GM23338 (cell line): ENCODE data around the gene NDUFA13. TPM values are rescaled to one million over a fixed set of nuclear protein-coding genes. Genes with fewer than 3 reads are reported as not detected.

Experiments used
- ATAC-seq: fragments of 200-7000 bp; cut with Tn5 transposase; 3 replicates; pipeline ENCODE4 v1.9.1; 2020
- DNase-seq: peaks from one replicate; pipeline ENCODE4 v3.0.0-alpha.2; 2015; ENCODE audit warnings: low spot score
- H2AFZ ChIP-seq: fragments of 200-600 bp; sonication (generic); 2 replicates; pipeline ENCODE4 v1.8.0; 2016; ENCODE audit warnings: antibody characterized with exemption, mild to moderate bottlenecking, moderate library complexity
- H3F3A ChIP-seq: fragments of 200-600 bp; sonication (generic); replicated peaks from 2 replicates; pipeline ENCODE4 v1.8.0; 2017; ENCODE audit warnings: antibody characterized with exemption, mixed run types, low read depth
- H3K27ac ChIP-seq: fragments of 200-600 bp; sonication (generic); 2 replicates; pipeline ENCODE4 v1.6.1; 2016; ENCODE audit warnings: low read depth
- H3K27me3 ChIP-seq: fragments of 200-600 bp; sonication (generic); 2 replicates; pipeline ENCODE4 v1.8.0; 2016; ENCODE audit warnings: mild to moderate bottlenecking, mixed run types, moderate library complexity; ENCODE audit not compliant: insufficient read depth
- H3K36me3 ChIP-seq: fragments of 200-600 bp; sonication (generic); 2 replicates; pipeline ENCODE4 v1.8.0; 2016; ENCODE audit warnings: mild to moderate bottlenecking; ENCODE audit not compliant: insufficient read depth
- H3K4me1 ChIP-seq: fragments of 200-600 bp; sonication (generic); 2 replicates; pipeline ENCODE4 v1.8.0; 2016; ENCODE audit warnings: mild to moderate bottlenecking, moderate library complexity; ENCODE audit not compliant: insufficient read depth
- H3K4me2 ChIP-seq: fragments of 200-600 bp; sonication (generic); 2 replicates; pipeline ENCODE4 v1.7.1; 2017; ENCODE audit warnings: mixed run types
- H3K4me3 ChIP-seq: fragments of 200-600 bp; sonication (generic); 2 replicates; pipeline ENCODE4 v1.6.1; 2016; ENCODE audit warnings: mixed run types
- H3K79me2 ChIP-seq: fragments of 200-600 bp; sonication (generic); replicated peaks from 2 replicates; pipeline ENCODE4 v1.8.0; 2017; ENCODE audit warnings: mild to moderate bottlenecking; ENCODE audit not compliant: insufficient read depth
- H3K9me2 ChIP-seq: fragments of 200-600 bp; sonication (generic); 2 replicates; pipeline ENCODE4 v1.8.0; 2017; ENCODE audit not compliant: insufficient read depth
- H4K20me1 ChIP-seq: fragments of 200-600 bp; sonication (generic); replicated peaks from 2 replicates; pipeline ENCODE4 v1.8.0; 2017; ENCODE audit warnings: mild to moderate bottlenecking; ENCODE audit not compliant: insufficient read depth
- H3K27ac Mint-ChIP-seq: 2 replicates; pipeline ENCODE4 v1.8.0; 2020; ENCODE audit warnings: inconsistent platforms, mild to moderate bottlenecking, moderate library complexity, mixed read lengths
- H3K27me3 Mint-ChIP-seq: 3 replicates; pipeline ENCODE4 v1.8.0; 2022; ENCODE audit warnings: low read depth, mild to moderate bottlenecking, moderate library complexity, mixed read lengths, inconsistent platforms; ENCODE audit not compliant: insufficient read depth, poor library complexity
- H3K36me3 Mint-ChIP-seq: 3 replicates; pipeline ENCODE4 v1.8.0; 2021; ENCODE audit warnings: low read depth, mild to moderate bottlenecking, inconsistent platforms, moderate library complexity, mixed read lengths
- H3K4me1 Mint-ChIP-seq: 3 replicates; pipeline ENCODE4 v1.8.0; 2020; ENCODE audit warnings: mild to moderate bottlenecking, inconsistent platforms, mixed read lengths
- H3K4me3 Mint-ChIP-seq: 3 replicates; pipeline ENCODE4 v1.8.0; 2021; ENCODE audit warnings: moderate library complexity, mild to moderate bottlenecking, inconsistent platforms, mixed read lengths
- H3K9me3 Mint-ChIP-seq: 3 replicates; pipeline ENCODE4 v1.8.0; 2020; ENCODE audit warnings: moderate library complexity, mild to moderate bottlenecking, inconsistent platforms, mixed read lengths
- CREB1 ChIP-seq: fragments of 250-450 bp; sonication (Bioruptor Pico); IDR thresholded peaks from 2 replicates; pipeline ENCODE4 v1.5.0; 2020; ENCODE audit warnings: low read depth, mild to moderate bottlenecking, moderate library complexity
- EZH2 ChIP-seq: fragments of 200-600 bp; sonication (generic); IDR thresholded peaks from one replicate; pipeline ENCODE4 v1.8.0; 2017; ENCODE audit warnings: antibody characterized with exemption, mild to moderate bottlenecking, low read depth; ENCODE audit not compliant: unreplicated experiment
- EZH2phosphoT487 ChIP-seq: fragments of 200-600 bp; sonication (generic); IDR thresholded peaks from one replicate; pipeline ENCODE4 v1.8.1; 2018; ENCODE audit warnings: antibody characterized with exemption; ENCODE audit not compliant: unreplicated experiment
- JUNB ChIP-seq: IDR thresholded peaks from one replicate; pipeline ENCODE4 v1.6.1; 2016; ENCODE audit warnings: antibody characterized with exemption; ENCODE audit not compliant: unreplicated experiment
- NANOG ChIP-seq: IDR thresholded peaks from 2 replicates; pipeline ENCODE4 v1.6.1; 2016; ENCODE audit warnings: antibody characterized with exemption, borderline replicate concordance
- POLR2AphosphoS5 ChIP-seq: IDR thresholded peaks from 2 replicates; pipeline ENCODE4 v1.6.1; 2016; ENCODE audit warnings: antibody characterized with exemption, low read depth
- STAT1 ChIP-seq: IDR thresholded peaks from one replicate; pipeline ENCODE4 v1.6.1; 2016; ENCODE audit warnings: antibody characterized with exemption; ENCODE audit not compliant: unreplicated experiment
- ZNF114 ChIP-seq: fragments of 250-450 bp; sonication (Bioruptor Pico); IDR thresholded peaks from 2 replicates; pipeline ENCODE4 v1.5.0; 2020; ENCODE audit warnings: mild to moderate bottlenecking, moderate library complexity
- ZNF331 ChIP-seq: fragments of 250-450 bp; sonication (Bioruptor Pico); IDR thresholded peaks from 2 replicates; pipeline ENCODE4 v1.5.0; 2020; ENCODE audit warnings: low read depth, mild to moderate bottlenecking, moderate library complexity
- polyA plus RNA-seq: library from polyadenylated mRNA; unstranded; fragments of >200 nt; fragmentation: Nextera tagmentation; extraction: Ambion mirVana; gene quantifications from 2 replicates; pipeline ENCODE4 v1.2.1, GENCODE V29; 2016
- total RNA-seq: library from RNA; depleted of rRNA; stranded (reverse); fragments of >200 nt; shearing (Covaris generic); gene quantifications from 2 replicates; pipeline ENCODE4 v1.2.3, GENCODE V29; 2014
- TF ChIP-seq, protein P1 (sequence below), 2 experiments: fragments of 200-600 bp in 1 of 2; sonication (generic) in 1 of 2; conservative IDR thresholded peaks; 2 replicates each; pipeline versions ENCODE4 v1.5.1 to v1.6.1; 2016 to 2017; ENCODE audit warnings: antibody characterized with exemption in 2 of 2, low read depth in 2 of 2, mild to moderate bottlenecking in 2 of 2, moderate library complexity in 1 of 2
- TF ChIP-seq, protein P2 (sequence below): IDR thresholded peaks from 2 replicates; pipeline ENCODE4 v1.6.1; 2016; ENCODE audit warnings: antibody characterized with exemption
- TF ChIP-seq, protein P3 (sequence below): IDR thresholded peaks from one replicate; pipeline ENCODE4 v1.6.1; 2018; ENCODE audit warnings: antibody characterized with exemption; ENCODE audit not compliant: unreplicated experiment
- TF ChIP-seq, protein P4 (sequence below): fragments of 250-450 bp; sonication (Bioruptor Pico); IDR thresholded peaks from 2 replicates; pipeline ENCODE4 v1.5.0; 2020; ENCODE audit warnings: mild to moderate bottlenecking, moderate library complexity

Gene NDUFA13
- total and polyA plus RNA-seq, 2 experiments from 2014 or later = 143 to 598 TPM

DNA sequence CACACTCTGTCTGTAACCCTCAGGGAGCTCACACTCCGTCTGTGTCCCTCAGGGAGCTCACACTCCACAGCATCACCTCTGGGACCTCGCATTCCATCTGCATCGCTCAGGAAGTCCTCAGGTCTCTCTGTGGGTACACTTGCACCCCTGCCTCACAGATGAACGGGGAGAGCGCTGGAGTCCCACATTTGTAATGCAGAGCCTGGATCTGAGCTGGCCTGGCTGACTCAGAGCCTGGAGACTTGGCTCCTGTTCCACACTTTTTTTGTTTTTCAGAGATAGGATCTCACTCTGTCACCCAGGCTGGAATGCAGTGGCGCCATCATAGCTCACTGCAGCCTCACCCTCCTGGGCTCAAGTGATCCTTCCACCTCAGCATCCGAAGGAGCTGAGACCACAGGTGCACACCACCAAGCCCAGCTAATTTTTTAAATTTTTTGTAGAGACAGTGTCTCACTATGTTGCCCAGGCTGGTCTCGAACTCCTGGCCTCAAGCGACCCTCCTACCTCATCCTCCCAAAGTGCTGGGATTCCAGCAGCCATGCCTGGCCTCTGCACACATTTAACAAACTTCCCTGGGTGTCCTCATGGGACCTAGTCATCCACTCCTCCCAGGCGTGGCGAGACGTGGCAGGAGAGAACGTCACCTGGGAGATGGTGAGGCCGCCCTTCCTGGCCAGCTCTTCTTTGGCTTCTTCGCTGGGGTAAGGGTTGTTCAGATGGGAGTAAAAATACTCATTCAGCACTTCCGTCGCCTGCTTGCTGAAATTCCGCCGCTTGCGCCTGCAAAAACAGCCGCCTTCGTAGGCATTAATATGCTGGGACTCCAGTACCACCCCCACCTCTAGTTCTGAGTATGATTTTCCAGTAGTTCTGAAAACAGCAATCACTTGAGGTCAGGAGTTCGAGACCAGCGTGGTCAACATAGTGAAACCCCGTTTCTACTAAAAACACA is 53.1 kb downstream of the NDUFA13 start:
- Mint-ChIP-seq H3K27ac (no peak overlapping the region), H3K4me1 (no peaks in the 10 kb centered on the region), H3K36me3 (peaks cover 12% of the 10 kb centered on the region; the same call in 2 of the 3 replicates), H3K4me3 (no peak overlapping the region), H3K9me3 (no peaks in the 10 kb centered on the region; the same call in 1 of the 3 replicates), H3K27me3 (peaks cover 7% of the 10 kb centered on the region)
- Histone ChIP-seq H4K20me1 (no peaks in the 10 kb centered on the region), H2AFZ (no peak overlapping the region), H3K27ac (no peak overlapping the region), H3K4me2 (no peak overlapping the region), H3K4me1 (no peaks in the 10 kb centered on the region), H3F3A (no peaks in the 10 kb centered on the region), H3K36me3 (no peaks in the 10 kb centered on the region), H3K79me2 (no peaks in the 10 kb centered on the region), H3K27me3 (no peaks in the 10 kb centered on the region), H3K4me3 (no peak overlapping the region), H3K9me2 (no peaks in the 10 kb centered on the region)
- TF ChIP-seq, protein P1, sequence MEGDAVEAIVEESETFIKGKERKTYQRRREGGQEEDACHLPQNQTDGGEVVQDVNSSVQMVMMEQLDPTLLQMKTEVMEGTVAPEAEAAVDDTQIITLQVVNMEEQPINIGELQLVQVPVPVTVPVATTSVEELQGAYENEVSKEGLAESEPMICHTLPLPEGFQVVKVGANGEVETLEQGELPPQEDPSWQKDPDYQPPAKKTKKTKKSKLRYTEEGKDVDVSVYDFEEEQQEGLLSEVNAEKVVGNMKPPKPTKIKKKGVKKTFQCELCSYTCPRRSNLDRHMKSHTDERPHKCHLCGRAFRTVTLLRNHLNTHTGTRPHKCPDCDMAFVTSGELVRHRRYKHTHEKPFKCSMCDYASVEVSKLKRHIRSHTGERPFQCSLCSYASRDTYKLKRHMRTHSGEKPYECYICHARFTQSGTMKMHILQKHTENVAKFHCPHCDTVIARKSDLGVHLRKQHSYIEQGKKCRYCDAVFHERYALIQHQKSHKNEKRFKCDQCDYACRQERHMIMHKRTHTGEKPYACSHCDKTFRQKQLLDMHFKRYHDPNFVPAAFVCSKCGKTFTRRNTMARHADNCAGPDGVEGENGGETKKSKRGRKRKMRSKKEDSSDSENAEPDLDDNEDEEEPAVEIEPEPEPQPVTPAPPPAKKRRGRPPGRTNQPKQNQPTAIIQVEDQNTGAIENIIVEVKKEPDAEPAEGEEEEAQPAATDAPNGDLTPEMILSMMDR (conservative IDR thresholded peaks at IDR 0.05; ENCODE audit: low read depth in 2 of 2) = no peak
- TF ChIP-seq ZNF331 (CRISPR knock-in tag) (no peak), ZNF114 (no peak), EZH2phosphoT487 (no peak), CREB1 (CRISPR knock-in tag) (no peak), EZH2 (no peak), STAT1 (no peak), NANOG (no peak), POLR2AphosphoS5 (no peak), JUNB (no peak)
- TF ChIP-seq, protein P2, sequence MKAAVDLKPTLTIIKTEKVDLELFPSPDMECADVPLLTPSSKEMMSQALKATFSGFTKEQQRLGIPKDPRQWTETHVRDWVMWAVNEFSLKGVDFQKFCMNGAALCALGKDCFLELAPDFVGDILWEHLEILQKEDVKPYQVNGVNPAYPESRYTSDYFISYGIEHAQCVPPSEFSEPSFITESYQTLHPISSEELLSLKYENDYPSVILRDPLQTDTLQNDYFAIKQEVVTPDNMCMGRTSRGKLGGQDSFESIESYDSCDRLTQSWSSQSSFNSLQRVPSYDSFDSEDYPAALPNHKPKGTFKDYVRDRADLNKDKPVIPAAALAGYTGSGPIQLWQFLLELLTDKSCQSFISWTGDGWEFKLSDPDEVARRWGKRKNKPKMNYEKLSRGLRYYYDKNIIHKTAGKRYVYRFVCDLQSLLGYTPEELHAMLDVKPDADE = no peak
- TF ChIP-seq, protein P3, sequence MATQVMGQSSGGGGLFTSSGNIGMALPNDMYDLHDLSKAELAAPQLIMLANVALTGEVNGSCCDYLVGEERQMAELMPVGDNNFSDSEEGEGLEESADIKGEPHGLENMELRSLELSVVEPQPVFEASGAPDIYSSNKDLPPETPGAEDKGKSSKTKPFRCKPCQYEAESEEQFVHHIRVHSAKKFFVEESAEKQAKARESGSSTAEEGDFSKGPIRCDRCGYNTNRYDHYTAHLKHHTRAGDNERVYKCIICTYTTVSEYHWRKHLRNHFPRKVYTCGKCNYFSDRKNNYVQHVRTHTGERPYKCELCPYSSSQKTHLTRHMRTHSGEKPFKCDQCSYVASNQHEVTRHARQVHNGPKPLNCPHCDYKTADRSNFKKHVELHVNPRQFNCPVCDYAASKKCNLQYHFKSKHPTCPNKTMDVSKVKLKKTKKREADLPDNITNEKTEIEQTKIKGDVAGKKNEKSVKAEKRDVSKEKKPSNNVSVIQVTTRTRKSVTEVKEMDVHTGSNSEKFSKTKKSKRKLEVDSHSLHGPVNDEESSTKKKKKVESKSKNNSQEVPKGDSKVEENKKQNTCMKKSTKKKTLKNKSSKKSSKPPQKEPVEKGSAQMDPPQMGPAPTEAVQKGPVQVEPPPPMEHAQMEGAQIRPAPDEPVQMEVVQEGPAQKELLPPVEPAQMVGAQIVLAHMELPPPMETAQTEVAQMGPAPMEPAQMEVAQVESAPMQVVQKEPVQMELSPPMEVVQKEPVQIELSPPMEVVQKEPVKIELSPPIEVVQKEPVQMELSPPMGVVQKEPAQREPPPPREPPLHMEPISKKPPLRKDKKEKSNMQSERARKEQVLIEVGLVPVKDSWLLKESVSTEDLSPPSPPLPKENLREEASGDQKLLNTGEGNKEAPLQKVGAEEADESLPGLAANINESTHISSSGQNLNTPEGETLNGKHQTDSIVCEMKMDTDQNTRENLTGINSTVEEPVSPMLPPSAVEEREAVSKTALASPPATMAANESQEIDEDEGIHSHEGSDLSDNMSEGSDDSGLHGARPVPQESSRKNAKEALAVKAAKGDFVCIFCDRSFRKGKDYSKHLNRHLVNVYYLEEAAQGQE = no peak
- TF ChIP-seq, protein P4, sequence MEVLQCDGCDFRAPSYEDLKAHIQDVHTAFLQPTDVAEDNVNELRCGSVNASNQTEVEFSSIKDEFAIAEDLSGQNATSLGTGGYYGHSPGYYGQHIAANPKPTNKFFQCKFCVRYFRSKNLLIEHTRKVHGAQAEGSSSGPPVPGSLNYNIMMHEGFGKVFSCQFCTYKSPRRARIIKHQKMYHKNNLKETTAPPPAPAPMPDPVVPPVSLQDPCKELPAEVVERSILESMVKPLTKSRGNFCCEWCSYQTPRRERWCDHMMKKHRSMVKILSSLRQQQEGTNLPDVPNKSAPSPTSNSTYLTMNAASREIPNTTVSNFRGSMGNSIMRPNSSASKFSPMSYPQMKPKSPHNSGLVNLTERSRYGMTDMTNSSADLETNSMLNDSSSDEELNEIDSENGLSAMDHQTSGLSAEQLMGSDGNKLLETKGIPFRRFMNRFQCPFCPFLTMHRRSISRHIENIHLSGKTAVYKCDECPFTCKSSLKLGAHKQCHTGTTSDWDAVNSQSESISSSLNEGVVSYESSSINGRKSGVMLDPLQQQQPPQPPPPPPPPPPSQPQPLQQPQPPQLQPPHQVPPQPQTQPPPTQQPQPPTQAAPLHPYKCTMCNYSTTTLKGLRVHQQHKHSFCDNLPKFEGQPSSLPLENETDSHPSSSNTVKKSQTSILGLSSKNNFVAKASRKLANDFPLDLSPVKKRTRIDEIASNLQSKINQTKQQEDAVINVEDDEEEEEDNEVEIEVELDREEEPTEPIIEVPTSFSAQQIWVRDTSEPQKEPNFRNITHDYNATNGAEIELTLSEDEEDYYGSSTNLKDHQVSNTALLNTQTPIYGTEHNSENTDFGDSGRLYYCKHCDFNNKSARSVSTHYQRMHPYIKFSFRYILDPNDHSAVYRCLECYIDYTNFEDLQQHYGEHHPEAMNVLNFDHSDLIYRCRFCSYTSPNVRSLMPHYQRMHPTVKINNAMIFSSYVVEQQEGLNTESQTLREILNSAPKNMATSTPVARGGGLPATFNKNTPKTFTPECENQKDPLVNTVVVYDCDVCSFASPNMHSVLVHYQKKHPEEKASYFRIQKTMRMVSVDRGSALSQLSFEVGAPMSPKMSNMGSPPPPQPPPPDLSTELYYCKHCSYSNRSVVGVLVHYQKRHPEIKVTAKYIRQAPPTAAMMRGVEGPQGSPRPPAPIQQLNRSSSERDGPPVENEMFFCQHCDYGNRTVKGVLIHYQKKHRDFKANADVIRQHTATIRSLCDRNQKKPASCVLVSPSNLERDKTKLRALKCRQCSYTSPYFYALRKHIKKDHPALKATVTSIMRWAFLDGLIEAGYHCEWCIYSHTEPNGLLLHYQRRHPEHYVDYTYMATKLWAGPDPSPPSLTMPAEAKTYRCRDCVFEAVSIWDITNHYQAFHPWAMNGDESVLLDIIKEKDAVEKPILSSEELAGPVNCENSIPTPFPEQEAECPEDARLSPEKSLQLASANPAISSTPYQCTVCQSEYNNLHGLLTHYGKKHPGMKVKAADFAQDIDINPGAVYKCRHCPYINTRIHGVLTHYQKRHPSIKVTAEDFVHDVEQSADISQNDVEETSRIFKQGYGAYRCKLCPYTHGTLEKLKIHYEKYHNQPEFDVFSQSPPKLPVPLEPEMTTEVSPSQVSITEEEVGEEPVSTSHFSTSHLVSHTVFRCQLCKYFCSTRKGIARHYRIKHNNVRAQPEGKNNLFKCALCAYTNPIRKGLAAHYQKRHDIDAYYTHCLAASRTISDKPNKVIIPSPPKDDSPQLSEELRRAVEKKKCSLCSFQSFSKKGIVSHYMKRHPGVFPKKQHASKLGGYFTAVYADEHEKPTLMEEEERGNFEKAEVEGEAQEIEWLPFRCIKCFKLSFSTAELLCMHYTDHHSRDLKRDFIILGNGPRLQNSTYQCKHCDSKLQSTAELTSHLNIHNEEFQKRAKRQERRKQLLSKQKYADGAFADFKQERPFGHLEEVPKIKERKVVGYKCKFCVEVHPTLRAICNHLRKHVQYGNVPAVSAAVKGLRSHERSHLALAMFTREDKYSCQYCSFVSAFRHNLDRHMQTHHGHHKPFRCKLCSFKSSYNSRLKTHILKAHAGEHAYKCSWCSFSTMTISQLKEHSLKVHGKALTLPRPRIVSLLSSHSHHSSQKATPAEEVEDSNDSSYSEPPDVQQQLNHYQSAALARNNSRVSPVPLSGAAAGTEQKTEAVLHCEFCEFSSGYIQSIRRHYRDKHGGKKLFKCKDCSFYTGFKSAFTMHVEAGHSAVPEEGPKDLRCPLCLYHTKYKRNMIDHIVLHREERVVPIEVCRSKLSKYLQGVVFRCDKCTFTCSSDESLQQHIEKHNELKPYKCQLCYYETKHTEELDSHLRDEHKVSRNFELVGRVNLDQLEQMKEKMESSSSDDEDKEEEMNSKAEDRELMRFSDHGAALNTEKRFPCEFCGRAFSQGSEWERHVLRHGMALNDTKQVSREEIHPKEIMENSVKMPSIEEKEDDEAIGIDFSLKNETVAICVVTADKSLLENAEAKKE = no peak
- ATAC-seq = no peak
- no peak for DNase-seq
